ENCODE data around the gene FAM110A.
"Not testable (repeated sequence)": the region's sequence is repeated elsewhere in the genome, so short reads cannot be mapped to it uniquely, and the experiment has no call there.

Gene FAM110A

DNA sequence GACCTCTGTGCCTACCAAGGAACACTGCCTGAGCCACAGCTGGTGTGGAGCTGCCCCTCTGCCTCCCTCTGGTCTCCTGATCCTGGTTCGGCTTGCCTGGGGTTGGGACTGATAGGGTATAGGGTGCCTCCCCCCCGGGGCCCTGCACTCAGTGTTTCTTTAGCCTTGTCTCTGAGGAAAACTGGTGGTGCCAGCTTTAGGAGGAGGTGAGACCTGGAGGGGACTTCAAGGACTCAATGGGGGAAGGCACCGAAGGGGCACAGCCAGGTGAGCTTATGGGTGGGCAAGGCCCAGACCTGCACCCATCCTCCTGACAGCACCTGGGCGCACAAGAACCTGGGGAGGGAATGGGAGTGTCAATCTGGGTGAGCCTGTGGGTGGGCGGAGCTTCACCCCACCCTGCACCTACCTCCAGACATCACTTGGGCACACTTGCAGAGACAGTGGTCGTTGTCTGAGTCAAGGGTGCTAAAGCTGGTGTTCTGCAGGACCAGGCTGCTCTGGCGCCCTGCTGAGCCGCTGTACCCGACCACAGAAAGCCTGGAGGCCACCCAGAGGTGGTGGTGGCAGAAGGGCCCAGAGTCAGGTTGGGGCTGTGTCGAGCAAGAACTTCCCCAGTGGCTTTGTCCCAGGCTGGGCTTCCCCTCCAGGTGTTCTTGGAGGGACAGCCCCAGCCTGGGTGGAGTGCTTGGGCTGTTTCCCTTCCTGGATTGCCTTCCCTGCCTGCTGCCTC is 40.5 kb downstream of the FAM110A start:
- DNase-seq (ENCODE audit: low read depth) = no peak

DNA sequence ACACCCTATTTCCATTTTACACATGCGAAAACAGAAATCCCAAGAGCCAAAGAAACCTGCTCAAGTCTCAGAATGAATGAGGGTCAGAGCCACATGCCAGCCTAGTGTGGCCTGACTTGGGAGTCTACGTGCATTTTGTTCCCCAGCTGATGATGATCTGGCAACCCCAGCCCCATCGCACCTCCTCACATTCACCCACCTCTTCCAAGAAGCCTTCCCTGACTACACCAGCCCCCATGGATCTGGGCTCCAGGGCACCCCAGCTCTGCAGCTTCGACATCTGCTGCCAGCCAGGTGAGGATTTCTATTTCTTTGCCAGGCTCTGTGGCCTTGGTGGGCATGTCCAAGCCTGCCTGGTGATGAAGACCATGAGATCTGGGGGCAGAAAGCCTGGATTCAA is 41.6 kb downstream of the FAM110A start:
- DNase-seq (ENCODE audit: low read depth) = no peak

DNA sequence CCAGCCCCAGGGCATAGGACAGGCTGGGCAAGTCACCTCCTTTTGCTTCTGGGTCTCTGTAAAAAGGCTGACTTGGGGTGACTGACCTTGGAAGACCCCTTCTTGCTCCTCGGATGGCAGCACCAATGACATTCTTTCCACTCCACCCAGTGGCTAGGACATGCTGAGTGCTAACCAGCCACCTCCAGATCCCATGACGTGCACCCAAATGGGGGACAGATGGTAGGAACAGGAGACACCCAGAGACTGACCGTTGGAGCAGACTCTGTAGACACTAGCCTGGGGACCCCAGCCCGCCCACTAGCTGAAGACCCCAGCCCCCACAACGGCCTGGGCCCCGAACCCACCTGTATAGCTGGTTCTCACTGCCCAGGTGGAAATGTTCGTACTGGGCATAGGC is 44.3 kb downstream of the FAM110A start:
- DNase-seq (ENCODE audit: low read depth) = no peak

DNA sequence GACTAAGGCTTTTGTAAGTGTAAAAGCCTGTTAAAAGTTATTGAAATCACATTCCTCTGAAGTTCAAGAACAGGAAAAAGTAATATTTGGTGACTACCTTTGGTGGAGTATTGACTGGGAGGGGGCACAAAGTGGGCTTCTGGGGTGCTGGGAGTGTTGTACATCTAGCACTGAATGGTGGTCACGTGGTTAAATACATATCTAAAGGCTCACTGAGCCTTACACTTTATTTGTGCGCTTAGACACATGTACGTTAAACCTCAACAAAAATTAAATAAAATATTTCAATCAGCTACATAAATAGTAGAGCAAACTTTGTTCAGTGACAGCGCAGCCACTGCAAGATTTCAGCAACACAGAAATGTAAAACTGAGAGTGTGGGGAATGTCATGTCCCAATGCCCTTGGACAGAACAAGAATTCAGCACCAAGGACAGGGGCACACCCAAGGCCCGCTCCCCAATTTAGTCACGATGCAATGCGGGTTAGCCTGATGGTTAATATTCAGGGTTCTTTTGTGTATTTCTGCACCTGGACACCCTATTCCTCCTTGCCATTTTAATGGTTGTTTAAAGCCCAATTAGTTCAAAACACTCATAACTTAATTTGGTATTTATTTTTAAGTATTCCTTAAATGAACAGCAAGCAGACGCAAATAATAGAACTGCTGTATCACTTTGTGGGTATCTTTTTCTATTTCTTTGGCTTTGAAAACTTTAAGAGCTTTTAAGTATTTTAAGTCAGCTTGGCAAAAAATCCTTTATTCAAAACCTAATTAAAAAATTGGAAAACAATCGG is 45.2 kb downstream of the FAM110A start:
- no peak for DNase-seq (ENCODE audit: low read depth)

DNA sequence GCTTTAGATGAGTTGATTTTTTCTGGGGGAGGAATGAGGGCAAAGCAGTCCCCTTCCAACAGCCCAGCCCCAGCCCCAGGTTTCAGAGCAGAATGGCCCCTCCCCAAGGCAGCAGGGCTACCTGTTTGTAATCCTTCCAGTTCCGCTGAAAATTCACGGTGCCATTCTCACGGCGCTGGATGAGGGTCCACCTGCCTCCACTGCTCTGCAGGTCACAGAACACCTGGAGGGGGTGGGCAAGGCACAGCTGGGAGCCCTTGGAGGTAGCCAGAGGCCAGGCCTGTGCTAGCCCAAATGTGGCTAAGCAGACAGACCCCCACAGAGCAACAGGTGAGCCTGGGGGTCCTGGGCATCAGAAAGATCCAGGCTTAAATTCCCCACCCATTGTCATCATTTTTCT is 46.1 kb downstream of the FAM110A start:
- no peak for DNase-seq (ENCODE audit: low read depth)

DNA sequence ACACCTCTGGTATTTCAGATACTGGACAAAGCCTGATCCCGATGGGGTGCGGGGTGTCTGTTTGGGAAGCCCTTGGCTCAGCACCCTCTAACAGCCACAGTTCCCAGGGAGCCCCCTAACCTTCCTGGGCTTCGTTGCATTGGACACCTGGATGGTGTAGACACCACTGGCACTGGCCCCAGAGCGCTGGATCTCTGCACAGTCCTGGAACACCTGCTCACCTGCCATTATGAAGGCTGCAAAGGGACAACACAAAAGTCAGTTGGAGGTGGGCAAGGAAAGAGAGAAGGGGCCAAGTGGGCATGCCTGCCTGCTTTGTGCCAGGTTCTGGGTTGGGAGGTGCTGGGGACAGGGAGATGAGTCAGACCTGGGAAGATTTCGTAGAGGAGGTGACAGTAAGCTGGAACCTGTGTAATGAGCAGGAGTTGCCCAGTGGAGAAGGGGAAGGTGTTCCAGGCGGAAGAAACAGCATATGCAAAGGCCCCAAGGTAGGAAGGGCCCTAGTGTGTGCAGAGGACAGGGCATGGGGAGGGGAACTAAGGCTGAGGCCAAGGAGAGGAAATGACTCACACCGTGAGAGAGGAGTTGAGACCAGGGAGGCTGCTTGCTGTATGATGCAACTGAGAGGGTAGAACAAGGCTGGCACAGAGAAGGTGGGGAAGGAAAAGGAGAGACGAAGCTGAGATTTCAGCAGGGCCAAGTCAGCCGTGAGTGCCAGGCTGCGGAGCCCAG is 47.7 kb downstream of the FAM110A start:
- no peak for DNase-seq (ENCODE audit: low read depth)

DNA sequence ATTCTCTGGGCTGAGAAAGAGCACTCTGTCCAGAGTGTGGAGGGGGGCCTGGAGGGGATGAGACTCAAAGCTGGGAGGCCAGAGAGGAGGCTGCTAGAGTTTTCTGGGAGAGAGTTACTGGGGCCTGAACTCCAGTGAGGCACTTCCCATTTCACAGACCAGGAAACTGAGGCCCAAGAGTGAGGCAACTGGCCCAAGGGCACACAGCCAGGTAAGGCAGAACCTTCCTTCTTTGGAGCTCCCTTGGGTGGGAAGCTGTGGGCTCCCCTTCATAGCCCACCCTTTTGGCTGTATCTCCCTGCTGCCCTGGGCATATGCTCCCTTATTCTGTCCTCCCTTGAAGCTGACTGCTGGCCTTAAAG is 48.2 kb downstream of the FAM110A start:
- DNase-seq (ENCODE audit: low read depth) = no peak

DNA sequence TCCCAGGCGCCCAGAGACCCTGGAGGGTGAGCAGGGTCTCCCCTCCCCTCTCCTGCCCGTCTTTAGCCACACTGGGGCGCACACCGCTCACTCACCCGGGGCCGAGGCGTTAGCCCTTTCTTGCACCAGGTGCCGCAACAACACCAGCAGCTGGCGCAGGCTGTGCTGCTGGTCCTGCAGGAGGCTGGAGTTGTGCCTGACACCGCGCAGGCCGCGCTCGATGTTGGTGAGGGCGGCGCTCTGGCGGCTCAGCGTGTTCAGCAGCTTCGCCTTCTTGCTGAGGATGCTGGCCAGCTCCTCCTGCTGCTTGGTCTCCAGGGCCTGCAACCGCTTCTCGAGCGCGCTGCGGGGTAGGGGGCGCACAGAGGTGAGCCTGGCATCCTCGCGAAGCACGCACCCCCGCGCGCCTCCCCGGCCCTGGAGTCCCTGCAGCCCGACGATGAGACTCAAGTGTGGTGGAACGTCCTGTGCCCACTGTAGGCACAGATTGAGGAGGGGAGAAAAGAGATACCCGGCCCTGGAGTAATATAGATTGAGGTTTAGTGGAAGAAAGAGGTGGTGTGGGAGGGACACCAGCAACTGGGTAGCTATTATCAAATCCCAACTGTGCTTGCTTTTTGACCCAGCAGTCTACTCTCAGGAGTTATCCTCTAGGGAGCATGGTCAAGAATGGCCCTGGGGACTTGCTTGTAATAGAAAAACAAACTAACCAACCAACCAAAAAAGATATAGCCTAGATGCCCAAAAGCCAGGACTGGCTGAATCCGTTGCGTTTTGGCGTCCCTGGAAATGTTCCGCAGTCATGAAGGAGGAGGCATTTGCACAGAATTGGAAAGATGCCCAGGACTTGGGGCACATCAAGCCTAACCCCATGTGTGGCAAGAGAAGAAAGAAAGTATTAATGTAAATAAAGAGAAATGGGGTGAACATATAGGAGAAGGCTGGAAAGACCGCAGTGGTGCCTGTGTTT is 51.8 kb downstream of the FAM110A start:
- no peak for DNase-seq (ENCODE audit: low read depth)

DNA sequence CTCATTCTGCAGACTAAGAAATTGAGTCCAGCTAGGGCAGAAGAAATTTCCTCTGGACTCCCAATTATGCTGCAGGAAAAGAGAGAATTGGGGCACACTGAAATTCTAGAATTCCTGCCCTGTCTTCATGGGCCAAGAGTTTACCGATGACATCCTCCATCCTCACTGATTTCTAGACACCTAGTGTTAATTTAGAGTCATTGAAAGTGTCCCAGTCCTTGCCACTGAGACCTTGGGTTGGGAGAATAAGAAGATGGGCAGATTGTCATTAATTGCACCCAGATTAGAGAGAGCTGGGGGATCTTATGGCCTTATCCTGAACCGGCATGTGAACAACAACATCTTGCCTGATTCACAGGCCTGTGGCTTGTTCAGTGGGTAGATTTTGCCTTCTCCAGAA is 53.6 kb downstream of the FAM110A start:
- DNase-seq (ENCODE audit: low read depth) = no peak

DNA sequence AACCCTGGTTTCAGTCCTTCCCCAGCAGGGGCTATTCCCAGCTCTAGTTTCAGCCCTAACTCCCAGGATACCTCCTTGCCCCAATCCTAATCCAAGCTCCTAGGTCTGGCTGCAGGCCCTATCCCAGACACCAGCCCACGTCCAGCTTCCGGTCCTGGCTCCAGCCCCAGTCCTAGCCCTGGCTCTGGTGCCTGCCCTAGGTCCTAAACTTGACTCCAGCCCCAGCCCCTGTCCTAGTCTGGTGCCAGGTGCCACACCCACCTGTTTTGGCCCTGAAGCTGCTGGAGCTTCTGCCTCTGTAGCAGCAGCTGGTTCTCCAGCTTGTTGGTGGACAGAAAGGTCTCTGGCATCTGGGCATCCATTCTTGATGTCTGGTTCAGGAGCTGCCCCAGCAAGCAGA is 54.5 kb downstream of the FAM110A start:
- no peak for DNase-seq (ENCODE audit: low read depth)

DNA sequence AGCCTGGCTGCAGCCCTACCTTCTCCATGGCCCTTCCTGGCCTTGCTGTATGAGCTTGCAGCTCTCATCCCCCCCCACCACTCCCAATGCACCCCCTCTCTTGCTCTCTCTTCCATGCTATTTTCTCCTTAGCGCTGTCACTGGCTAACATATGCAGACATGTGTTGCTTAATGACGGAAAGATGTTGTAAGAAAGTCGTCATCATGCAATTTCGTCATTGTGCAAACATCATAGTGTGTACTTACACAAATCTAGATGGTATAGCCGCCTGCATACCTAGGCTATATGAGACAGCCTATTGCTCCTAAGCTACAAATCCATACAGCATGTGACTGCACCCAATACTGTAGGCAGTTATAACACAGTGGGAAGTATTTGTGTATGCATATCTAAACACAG is 55.6 kb downstream of the FAM110A start:
- DNase-seq (ENCODE audit: low read depth) = no peak

DNA sequence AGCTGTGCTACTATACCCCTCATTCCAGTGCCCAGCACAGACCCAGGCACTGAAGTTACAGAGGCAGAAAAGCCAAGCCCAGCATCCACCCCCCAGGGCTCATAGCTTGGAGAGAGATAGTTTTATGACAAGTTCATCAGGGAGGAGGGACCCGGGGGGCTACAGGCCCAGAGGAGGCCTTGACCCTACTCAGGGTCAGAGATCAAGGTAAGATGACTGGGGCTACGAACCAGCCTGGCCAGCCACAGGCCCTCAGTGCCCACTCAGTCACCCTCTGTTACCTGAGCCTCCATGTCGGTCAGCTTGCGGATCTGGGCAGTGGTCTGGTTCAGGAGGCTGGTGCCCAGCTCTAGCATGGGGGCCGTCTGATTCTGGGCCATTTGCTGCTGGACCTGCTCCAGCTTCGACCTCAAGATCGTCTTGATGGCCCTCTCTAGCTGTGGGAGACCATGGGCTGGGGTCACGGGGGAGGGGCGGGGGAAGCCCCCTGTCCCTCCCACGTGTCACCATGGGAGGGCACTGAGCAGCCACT is 56.5 kb downstream of the FAM110A start:
- DNase-seq (ENCODE audit: low read depth) = no peak

DNA sequence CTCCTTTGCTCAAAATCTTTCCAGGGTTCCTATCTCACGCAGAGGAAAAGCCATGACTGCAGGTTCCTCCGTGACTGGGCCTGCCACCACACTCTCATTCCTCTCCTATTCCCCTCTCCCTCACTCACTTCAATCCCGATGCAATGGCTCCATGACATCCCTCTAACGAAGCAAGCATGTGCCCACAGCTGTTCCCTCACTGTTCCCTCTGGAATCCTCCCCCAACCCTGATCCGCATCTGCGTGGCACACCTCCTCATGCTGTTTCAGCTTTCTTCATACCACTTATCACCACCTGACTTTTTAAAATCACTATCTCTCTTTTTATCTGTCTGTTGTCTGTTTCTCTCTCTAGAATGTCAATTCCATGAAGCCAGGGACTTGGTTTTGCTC is 57.1 kb downstream of the FAM110A start:
- DNase-seq (ENCODE audit: low read depth) = no peak

DNA sequence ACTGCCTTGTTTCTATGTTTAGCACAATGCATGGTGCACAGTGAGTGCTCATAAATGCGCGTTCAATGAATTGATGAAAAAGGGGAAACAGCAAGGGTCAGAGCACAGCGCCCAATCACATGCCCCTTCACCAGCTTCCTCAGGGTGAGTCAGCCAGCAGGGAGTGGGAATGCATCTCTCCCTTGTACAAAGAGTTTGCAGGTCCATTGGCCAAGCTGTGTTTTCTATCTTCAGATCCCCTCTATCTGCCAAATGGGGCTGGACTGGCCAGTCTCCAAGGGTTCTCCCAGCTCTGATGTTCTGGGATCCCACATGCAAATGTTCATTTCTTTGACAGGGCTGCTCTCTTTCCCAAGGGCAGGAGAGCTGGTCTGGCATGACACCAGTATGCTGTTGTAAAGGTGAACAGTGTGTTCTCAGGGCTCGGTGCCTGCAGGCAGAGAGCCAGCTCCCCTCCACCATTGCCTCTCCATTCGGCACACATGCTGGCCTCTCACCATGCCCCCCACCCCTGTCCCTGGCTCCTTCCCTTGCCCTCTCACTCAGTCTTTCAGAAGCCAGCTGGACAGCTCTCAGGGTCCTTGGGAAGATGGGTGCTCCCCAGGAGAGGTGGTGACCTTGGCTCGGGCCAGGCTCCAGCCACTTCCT is 57.7 kb downstream of the FAM110A start:
- no peak for DNase-seq (ENCODE audit: low read depth)

DNA sequence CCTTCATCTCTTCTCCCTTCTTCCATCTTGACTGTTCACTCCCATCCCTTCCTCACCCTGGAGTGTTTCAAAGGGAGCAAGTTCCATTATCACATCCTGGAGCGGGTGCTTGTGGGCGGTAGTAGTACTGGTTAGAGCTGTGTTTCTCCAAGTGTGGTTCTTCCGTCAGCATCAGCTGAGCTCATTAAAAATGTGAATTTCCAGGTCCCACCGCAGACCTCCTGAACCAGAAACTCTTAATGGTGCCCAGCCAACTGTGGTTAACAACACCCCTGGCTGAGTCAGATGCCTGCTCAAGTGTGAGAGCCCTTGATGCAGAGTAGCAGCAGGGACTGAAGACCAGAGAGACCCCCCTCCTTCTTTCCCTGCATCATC is 58.2 kb downstream of the FAM110A start:
- no peak for DNase-seq (ENCODE audit: low read depth)

DNA sequence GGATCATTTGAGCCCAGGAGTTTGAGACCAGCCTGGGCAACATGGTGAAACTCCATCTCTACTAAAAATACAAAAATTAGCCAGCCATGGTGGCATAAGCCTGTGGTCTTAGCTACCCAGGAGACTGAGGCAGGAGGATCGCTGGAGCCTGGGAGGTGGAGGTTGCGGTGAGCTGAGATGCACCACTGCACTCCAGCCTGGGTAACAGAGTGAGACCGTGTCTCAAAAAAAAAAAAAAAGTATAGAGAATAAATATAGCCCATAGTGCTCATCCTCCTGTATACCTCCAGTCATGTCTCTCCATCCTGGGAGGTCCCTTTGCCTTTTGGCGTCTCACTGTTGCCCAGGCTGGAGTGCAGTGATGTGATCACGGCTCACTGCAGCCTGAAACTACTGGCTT is 58.9 kb downstream of the FAM110A start:
- not testable (repeated sequence) for DNase-seq (ENCODE audit: low read depth)
